ENCODE results near the gene KCP.

Gene KCP

DNA sequence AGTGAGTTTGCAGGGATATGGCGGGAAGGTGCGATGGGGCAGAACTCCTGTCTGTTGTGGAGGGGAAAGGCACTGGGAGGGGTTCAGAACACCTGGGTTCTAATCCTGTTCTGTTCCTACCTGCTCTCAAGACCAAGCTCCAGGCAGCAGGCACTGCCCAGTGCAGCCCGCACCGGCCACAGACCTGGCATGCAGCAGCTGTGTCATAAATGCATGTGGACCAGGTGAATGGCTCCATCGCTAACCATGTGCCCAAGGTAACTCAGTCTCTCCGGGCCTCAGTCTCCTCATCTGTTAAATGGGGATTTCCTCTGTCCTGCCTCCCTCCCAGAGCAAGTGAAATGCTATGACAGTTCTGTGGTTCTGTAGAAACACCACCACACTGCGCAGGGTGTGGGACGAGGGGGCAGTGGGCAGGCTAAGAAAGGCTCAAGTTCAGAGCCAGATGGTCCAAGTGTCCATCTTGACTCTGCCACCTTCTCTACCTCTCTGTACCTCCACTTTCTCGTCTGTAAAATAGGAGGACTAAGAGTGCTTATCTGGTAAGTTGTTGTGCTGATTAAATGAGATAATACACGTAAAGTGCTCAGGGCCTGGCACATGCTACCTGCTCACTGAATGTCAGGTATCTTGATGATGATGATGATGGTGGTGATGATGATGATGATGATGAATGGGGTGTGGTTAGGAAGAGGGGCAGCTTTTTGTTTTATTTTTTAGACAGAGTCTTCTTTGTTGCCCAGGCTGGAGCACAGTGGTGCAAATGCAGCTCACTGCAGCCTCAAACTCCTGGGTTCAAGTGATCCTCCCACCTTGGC lies 24.9 kb downstream of the KCP start:
- no peak for DNase-seq

DNA sequence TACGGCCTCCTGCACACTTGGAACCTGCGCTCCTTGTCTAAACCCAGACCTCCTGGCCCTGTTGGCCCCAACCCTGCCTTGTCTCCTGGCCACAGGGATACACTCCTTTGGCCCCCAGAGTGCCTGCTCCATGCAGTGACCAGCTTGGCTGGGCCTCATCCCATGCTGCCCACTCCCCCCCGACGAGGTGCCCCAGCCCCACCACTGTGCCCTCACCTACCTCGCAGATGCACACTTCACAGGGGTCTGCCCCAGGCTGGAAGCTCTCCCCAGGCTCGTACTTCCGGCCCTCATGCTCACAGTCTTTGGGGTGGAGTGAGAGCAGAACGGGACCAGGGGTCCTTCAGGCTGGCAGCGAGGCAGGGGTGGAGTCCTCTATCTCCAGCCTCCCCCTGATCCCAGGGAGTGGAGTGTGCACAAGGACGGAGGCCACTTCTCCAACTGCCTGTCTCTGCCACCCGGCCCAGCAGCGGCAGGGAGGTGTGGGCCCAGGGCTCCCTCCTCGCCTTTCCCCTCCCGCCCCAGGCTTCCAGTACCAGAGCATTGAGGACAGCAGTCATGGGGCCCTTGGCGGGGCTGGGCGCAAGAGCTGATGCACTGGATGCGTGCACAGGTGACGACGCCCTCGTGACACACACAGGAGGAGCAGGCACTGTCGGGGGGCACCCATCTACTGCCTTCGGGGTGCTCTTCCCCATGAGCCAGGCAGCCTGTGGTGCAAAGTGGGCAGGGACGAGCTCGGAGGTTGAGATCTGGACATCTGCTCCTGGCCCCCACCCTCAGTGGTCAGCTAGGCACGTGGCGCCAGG lies 25.7 kb downstream of the KCP start:
- no peak for DNase-seq

DNA sequence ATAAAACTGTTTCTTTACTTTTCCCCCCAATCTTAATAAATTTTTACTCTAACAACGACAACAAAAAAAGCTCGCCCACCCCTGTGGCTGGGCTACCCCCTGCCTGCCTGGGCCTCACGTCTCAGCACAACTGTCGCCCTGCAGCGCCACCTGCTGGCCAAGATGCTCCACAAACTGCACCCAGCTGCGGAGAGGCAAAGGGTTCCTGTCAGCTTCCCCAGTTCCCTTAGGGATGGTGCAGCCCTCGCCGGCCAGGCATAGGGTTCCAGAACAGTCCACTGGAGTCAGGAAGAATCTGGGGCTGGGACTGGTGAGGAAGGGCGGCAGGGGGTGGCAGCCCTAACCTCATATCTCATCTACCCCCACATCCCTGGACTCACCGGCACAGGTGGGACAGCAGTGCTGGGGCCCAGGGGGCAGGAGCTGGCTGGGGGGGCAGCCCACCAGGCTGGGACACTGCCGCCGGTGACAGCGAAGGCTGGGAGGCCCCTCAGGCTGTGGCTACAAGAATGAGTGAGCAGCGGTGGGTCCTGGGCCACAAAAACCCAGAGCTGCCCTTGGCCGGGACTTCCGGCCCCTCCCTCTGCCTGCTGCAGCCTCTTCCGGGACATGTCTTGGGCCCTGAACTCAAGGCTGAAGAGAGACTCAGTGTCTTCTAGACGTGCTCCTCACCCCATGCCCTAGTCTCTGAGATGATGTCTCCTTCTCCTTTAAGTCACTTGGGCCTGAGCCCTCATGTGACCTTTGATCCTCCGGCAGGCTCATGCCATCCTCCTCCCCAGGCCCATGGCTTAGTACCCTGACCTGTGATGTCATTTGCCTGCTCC lies 26.7 kb downstream of the KCP start:
- DNase-seq: peak; percentile 65 to 68

DNA sequence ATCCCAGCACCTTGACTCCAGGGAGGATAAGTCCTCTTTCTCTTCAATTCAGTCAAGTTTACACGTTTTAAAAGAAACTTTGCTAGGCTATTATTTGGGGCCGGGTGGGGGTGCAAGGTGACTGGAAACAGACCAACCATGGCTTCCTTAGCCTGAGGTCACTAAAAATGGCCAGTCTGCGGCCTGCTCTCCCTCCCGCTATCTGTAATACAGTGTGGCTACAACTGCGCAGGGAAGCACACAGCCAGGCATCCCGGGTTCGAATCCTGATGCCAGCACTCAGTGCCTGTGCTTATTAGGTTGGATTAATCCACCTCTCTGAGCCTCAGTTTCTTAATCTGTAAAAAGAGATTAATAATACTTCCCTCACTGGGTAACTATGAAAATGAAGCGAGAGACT lies 28.4 kb downstream of the KCP start:
- no peak for DNase-seq

DNA sequence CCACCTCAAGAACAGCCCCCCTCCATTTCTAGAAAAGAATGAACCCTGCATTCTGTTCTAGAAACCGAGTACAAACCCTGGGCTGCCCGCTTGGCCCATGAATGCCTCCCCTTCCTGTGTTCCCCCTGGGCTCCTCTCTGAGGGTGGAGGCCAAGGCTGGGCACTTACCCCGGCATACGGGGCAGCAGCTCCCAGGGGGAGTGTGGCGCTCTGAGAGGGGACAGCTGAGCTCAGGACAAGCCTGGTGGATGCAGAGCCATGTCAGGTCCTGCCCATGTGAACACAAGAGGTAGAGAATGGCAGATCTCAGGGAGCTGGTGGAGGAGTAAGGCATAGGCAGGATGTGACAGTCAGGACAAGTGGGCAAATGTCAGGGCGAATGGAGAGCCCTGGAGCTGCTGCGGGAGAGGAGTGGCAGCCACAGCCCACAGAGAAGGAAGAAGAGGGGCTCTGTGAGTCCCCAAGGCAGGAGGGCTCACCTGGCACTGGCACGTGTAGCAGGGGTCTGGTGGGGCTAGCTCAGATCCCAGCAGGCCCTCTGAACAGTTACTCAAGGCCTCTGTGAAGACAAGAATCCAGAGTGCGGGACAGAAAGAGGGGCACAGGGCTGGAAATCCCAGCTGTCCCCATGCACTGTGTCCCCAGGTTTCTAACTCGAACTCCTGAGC lies 28.9 kb downstream of the KCP start:
- DNase-seq: no peak

DNA sequence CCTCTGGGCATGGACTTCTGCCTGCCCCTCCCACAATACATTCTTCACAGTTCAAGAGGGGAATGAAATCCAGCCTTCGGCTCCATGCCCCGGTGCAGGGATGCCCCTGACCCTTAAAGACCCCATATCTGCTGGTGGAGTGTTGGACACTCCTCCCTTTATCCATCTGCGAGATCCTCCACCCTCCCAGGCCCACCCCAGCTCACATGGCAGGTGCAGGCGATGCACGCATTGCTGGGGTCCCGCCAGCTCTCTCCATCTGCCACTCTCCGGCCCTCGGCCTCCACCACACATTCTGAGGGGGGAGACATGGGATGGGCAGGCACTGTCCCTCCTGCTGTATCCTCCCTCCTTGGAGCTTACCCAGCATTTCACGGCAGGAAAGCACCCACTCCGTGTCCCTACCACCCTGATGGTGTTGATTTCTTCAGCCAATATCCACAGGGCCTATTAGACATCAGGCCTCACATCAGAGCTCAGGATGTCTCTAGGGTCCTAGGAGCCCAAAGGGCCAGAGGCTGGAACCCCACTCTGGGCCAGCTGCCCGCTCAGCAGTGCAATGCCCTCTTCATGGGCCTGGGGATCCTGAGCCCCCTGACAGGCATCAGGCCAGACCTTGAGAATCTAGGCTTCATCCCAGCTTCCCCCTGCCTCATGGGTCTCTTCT lies 29.6 kb downstream of the KCP start:
- DNase-seq: no peak

DNA sequence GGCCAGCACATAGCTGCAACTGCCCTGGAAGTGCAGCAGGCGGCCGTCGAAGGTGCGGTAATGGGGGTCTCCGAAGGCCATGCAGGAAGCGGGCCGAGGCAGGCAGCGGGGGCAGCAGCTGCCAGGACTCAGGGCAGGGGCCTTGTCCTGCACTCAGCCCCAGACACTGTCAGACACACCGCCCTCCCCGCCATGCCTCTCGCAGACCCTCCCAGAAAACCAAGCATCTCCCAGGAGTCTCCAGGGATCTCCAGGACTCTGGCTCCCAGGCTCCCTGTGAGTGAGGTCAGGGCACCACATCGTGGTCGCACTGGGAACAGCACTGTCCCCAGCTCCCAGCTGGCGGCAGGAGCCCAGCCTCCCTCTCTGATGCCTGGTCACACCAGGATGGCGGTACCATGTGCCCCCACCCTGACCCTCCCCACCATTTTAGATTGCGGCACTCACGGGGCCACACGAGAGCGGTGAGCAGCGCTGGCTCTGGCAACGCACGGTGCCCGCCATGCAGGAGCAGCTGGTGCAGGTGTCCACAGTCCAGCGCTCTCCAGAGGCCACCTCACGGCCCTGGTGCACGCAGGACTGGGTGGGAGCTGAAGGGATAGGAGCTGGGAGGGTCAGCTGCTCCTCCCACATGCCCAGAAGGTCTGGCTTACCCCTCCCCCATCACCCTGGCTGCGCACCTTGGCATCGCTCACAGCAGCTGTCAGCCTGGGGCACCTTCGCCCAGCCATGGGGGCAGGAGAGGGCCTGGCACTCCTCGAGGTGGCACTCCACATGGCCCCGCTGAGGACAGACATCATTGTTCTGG lies 30.4 kb downstream of the KCP start:
- no peak for DNase-seq

DNA sequence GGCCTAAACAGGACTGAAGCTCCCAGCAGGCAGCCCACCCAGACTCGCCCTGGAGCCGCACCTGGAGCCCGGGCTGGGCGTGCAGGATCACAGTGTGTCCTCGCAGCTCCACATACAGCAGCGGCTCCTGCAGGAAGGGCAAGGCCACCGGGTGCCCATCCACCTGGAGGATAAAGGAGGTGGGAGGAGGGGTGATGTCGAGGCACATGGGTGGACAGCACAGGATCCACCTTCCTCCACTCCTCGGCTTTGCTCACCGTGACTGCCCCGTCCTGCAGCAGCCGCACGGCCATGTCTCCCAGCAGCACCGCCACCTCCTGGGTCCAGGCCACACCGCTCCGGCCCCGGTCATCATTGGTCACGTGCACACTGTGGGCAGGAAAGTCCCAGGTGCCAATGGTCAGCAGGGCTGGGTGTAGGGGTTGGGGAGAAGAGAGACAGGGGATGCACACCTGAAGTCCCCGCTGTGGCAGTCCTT lies 31.0 kb downstream of the KCP start:
- DNase-seq: no peak

DNA sequence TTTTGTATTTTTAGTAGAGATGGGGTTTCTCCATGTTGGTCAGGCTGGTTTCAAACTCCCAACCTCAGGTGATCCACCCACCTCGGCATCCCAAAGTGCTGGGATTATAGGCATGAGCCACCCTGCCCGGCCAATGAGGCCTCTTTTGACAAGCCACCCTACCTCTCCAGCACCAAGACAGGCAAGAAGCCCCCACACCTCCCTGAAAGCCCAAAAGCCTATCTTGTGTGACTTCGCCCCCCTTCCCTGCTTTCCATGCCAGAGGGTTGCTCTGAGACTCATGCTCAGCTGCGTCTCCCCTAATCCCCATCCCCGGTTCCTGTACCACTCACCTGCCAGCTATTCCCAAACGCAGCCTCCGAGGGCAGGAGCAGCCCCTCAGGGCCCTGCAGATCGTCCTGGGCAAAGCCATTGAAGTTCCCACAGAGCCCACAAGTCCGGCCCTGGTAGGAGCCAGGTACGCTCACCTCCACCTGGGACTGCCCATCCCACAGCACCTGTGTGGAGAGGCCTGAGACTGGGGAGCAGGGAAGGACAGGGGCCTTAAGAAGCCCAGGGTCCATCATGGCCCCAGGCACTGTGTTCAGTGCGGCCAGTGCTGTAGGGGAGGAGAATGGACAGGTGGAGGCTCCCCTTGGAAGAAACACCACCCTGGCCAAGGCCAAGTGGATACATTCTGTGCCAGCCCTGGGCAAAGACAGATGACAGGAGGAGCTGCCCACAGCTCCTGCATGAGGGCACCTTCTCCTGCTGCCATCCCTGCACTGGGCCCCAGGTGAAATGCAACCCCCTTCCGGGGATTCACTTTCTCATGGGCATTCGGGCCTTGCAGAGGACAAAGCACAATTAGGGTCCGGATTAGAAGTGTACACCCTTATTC lies 32.0 kb downstream of the KCP start:
- DNase-seq: no peak

DNA sequence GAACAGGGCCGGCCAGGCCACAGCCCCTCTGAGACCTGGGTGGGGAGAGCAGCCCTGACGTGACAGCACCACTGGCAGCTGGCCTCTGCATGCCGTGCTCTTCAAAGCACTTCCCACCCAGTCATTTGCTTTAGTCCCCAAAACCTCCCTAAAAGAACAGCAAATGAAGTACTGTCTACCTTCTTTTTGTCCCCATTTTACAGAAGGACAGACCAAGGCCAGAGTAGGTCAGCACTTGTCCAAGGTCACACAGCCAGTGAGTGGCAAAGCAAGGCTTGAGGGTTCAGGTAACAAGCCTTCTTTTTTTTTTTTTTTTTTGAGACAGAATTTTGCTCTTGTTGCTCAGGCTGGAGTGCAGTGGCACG lies 32.8 kb downstream of the KCP start:
- no peak for DNase-seq

DNA sequence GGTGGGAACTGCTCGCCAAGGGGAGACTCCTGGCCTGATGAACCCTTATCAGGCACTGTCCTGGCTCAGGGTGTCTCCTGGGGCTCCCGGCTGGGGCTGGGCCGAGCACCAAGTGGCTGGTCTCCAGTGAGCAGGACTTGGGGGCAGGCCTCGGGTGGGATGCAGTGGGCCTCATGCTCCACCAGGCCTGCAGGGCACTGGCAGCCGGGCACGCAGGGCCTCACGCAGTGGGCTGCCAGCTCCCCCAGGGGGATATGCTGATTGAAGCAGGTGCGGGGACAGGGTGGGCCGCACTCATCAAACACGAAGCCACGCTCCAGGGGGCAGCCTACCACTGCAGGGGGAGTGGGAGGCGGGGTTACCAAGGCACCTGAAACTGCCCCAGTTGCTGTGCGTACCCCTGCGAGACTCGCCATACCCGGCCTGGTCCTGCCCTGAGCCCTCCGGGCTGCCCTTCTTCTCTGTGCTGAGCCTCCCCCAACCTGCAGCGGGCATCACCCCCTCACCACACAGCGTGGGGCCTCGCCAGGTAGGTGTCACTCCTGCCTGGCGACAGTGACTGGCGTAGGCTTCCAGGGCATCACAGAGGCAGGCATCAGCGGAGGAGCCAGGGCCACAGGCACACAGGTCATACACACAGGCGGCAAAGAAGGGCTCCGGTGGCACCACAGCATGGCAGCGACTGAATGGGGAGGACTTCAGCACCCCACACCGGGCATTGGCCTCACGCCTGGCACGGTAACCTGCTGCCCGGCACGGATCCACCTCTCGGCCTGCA lies 33.3 kb downstream of the KCP start:
- DNase-seq: no peak

DNA sequence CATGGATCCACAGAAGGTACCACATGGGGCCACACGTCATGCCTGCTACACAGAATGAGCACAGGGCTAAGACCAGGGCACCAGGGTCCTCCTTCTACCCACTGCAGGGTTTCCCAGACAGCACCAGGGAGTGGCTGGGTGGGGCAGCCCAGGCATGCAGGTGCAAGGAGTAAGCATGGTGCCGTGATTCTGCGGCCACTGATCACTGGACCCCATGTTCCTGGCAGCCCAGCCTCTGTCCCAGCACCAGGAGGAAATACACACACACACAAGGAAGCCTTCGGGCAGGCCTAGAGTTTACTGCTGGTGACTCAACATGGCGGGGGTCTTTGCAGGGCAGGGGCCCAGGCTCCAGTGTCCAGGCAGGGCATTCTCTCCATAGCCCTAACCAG lies 33.9 kb downstream of the KCP start:
- DNase-seq: no peak

DNA sequence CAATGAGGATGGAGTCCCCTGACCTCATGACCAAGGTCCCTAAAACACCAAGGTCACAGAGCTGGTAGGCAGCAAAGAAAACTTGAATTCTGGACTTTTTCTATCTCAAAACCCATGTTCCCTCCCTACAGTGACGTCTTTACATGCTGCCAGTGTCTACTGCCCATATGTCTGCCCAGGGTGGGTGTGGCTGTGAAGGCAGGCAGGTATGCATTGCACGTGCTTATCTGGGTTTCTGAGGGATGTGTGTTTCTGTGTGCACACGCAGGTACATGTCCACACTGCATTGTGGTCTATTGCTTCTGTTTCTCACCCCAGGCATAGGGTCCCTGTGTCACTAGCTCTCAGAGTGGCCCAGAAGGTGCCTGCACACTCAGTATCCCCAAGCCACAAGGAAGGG lies 34.4 kb downstream of the KCP start:
- DNase-seq: no peak

DNA sequence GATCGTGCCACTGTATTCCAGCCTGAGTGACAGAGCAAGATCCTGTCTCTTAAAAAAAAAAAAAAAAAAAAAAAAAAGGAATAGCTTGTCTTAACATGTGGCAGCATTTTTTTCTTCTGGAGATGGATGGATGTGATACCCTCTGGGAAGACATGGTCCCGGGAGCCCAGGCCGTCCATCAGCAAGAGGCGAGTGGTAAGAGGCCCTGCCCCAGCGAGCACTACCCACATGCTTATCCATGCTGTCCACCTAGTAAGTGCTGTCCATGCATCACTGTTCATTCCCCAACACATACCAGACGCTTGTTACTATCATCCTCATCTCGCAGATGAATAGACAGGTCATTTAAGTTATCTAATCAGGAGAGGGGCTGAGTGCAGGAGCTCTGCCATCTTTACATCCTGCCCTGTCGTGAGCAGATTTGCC lies 35.0 kb downstream of the KCP start:
- DNase-seq: no peak

DNA sequence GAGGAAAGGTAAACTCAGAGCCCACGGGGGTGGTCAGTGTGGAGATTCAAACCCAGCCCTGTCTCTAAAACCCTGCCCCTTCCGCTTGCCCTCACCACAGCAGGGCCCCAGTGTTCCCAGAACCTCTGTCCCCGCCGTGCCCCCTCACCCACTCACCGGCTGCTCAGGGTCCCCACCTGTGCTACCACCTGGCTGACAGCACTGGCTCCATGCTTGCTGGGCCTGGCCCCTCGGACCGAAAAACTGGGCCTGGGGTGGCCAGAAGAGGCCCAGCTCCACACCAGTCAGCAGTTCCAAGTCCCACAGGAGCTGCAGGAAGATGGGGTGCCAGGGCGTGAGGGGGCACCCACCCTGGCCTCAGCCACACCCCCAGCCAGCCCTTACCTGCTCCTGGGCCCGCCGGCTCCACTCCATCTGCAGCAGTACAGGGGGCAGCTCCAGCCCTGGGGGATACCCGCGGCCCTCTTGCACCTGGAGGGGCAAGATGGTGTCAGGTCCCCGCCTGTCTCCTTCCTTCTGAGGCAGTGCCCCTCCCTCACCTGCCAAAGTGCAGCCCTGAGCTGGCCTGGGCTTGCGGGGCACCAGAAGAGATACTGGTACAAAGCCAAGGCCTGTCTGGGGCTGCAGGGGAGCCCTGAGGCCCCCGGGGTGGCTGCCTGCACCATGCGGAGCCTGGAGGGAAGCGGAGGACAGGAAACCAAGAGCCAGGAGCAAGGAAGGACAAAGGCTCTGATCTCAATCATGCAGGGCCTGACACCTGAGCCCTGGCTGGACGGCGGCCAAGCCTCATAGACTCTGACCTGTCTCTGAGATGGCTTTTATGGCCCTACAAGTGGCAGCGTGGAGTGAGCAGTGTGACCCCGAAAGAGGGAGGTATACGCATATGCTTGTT lies 36.1 kb downstream of the KCP start:
- DNase-seq: no peak

DNA sequence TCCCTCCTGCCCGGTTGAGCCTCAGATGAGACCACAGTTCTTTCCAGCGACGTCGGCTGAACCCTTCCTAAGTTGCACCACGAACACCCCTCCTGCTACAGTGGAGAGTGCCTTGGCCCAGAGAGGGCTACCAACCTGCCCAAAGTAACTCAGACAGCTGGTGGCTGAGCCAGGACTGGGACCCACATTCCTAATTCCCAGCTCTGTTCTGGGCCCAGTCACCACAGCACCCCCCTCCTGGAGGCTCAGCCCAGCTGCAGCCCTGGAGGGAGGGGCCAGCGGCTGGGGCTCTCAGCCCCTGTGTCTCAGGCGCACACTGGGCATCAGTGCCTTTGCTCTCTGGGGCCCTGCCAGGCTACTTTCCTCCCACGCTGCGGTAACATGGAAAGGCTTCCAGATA lies 37.3 kb downstream of the KCP start:
- DNase-seq: no peak

DNA sequence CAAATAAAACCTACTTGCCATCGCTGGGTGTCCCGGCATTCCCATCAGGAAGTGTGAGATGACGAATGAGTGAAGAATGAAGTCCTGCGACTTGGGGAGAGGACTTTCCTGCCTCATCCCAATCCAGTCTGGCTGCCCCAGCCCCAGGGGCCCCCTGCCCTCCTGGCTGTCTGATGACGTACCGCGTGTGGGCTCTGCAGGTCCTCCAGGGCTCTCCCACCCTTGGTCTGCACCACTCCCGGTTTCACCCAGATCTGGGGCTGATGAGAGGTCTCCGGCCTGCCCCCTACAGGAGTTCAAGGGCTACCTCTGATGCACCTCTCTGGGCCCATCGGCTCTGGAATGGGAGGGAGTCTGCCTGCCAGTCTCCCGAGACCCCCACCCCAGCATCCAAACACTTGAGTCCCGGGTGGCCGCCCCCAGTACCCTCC lies 38.1 kb downstream of the KCP start:
- DNase-seq: no peak

DNA sequence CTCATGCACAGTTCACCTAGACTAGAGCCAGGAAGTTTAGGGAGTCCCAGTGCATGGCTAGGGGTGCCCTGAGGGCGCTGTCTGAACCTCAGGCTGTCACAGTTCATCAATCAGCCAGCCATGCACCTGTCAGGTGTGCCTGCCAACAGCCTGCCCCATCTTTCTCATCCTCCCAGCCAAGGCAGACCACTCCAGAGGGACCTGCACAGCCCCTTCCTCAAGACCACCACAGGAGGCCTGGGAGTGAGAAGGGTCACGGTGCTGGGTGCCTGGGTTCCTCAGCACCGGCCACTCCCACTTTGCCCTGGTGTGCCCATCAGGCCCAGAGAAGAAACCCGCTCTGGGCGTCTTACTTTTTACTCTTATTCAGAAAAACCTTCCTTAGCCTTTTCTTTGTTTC lies 39.5 kb downstream of the KCP start:
- DNase-seq: no peak

DNA sequence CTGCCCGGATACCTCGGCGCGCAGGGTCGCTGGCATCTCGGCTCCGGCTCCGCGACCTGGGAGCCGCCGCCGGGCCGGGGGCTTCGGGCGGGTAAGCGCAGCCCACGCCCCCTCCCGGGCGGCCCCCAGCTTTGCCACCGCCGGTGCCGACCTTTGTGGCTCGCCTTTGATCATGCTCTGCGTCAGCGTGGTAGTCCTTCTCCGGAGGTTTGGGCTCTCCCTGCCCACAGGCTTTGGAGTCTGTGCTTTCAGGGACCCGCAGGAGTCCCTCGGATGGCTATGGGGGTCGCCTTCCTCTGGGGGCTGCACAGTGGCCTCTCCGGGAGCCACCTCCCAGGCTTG lies 40.6 kb downstream of the KCP start:
- DNase-seq: no peak
